Measurements from ENCODE around the gene MRPL30. TPM values are rescaled to one million over a fixed set of nuclear protein-coding genes. Genes with fewer than 3 reads are reported as not detected.
"Not testable (repeated sequence)": the region's sequence is repeated elsewhere in the genome, so short reads cannot be mapped to it uniquely, and the experiment has no call there.

The MRPL30 gene
- total RNA-seq, 1 donor from 2014 or later = 18.8 TPM

- Histone ChIP-seq H3K9me3 (no peaks in the 10 kb centered on the region), H3K4me3 (no peak overlapping the region), H3K36me3 (peaks cover 16% of the 10 kb centered on the region), H3K4me1 (peaks cover 11% of the 10 kb centered on the region), H3K27me3 (no peaks in the 10 kb centered on the region), H3K27ac (no peak overlapping the region)
- DNase-seq (no peak), ATAC-seq (no peak)
- intact Hi-C loops (cut with DNase I) = no loop called here
- TF ChIP-seq, protein P1, sequence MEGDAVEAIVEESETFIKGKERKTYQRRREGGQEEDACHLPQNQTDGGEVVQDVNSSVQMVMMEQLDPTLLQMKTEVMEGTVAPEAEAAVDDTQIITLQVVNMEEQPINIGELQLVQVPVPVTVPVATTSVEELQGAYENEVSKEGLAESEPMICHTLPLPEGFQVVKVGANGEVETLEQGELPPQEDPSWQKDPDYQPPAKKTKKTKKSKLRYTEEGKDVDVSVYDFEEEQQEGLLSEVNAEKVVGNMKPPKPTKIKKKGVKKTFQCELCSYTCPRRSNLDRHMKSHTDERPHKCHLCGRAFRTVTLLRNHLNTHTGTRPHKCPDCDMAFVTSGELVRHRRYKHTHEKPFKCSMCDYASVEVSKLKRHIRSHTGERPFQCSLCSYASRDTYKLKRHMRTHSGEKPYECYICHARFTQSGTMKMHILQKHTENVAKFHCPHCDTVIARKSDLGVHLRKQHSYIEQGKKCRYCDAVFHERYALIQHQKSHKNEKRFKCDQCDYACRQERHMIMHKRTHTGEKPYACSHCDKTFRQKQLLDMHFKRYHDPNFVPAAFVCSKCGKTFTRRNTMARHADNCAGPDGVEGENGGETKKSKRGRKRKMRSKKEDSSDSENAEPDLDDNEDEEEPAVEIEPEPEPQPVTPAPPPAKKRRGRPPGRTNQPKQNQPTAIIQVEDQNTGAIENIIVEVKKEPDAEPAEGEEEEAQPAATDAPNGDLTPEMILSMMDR (IDR thresholded peaks at IDR 0.05) = no peak
These were observed 6.0 kb downstream of the MRPL30 start for GRCh38 chr2:99187011-99187410.

- ATAC-seq (no peak), DNase-seq (no peak)
These were observed 7.4 kb downstream of the MRPL30 start for GRCh38 chr2:99188357-99188756.

DNA sequence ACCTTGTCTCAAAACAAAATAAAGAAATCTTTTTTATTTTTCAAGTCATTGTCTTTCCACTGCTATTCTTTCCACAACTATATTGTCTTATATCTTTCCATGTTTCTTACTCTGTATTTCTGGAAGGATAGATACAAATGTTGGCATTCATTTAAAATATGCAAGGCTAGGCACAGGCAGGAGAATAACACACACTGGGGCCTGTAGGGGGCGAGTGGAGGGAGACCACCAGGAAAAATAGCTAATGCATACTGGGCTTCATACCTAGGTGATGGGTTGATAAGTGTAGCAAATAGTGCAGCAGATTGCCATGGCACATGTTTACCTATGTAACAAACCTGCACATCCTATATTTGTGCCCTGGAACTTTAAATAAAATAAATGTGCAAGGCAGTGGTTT is 9.6 kb downstream of the MRPL30 start:
- ATAC-seq (no peak), DNase-seq (no peak)
- H3K9me3 ChIP-seq = no peaks in the 10 kb centered on the region
- intact Hi-C loops (cut with DNase I) = no loop called here
- peaks cover 51% of the 10 kb centered on the region for H3K36me3 ChIP-seq
- H3K4me3 ChIP-seq = no peak overlapping the region
- no peak overlapping the region for H3K27ac ChIP-seq
- no peaks in the 10 kb centered on the region for H3K27me3 ChIP-seq
- TF ChIP-seq, protein P1 (IDR thresholded peaks at IDR 0.05) = no peak
- no peaks in the 10 kb centered on the region for H3K4me1 ChIP-seq

More at GRCh38 chr2:99188357-99188756, 7.4 kb downstream of the MRPL30 start:
- H3K4me1 ChIP-seq = no peaks in the 10 kb centered on the region
- TF ChIP-seq, protein P1 (IDR thresholded peaks at IDR 0.05) = no peak
- peaks cover 29% of the 10 kb centered on the region for H3K36me3 ChIP-seq
- H3K4me3 ChIP-seq = no peak overlapping the region
- no peak overlapping the region for H3K27ac ChIP-seq
- intact Hi-C loops (cut with DNase I) = no loop called here
- H3K27me3 ChIP-seq = no peaks in the 10 kb centered on the region
- no peaks in the 10 kb centered on the region for H3K9me3 ChIP-seq

- H3K4me1 ChIP-seq; intact Hi-C loops (cut with DNase I); H3K27me3 ChIP-seq; H3K27ac ChIP-seq; ATAC-seq; H3K9me3 ChIP-seq; H3K4me3 ChIP-seq; DNase-seq: not testable (repeated sequence)
- peaks cover 69% of the 10 kb centered on the region for H3K36me3 ChIP-seq
These were observed 11.4 kb downstream of the MRPL30 start for GRCh38 chr2:99192364-99192763.

- peaks cover 55% of the 10 kb centered on the region for H3K36me3 ChIP-seq
- TF ChIP-seq, protein P1 (IDR thresholded peaks at IDR 0.05) = no peak
- no peak overlapping the region for H3K27ac ChIP-seq
- no peak overlapping the region for H3K4me3 ChIP-seq
- no peaks in the 10 kb centered on the region for H3K9me3 ChIP-seq
- intact Hi-C loops (cut with DNase I) = no loop called here
- no peaks in the 10 kb centered on the region for H3K27me3 ChIP-seq
- DNase-seq = no peak
- ATAC-seq = no peak
- no peaks in the 10 kb centered on the region for H3K4me1 ChIP-seq
These were observed 17.3 kb downstream of the MRPL30 start for GRCh38 chr2:99198103-99198841.

GRCh38 chr2:99200076-99200800 is 19.3 kb downstream of the MRPL30 start:
- H3K4me1 ChIP-seq = no peaks in the 10 kb centered on the region
- intact Hi-C loops (cut with DNase I) = no loop called here
- H3K9me3 ChIP-seq = no peaks in the 10 kb centered on the region
- no peak for ATAC-seq
- H3K36me3 ChIP-seq = peaks cover 35% of the 10 kb centered on the region
- TF ChIP-seq, protein P1 (IDR thresholded peaks at IDR 0.05) = no peak
- no peak overlapping the region for H3K4me3 ChIP-seq
- no peak overlapping the region for H3K27ac ChIP-seq
- no peaks in the 10 kb centered on the region for H3K27me3 ChIP-seq
- DNase-seq = no peak

Data from upper lobe of right lung (tissue), 1 donor.